Stimulated activated naive B cell treated with anti-CD40 and anti-IgM and Interleukin-4, amounts not matched to agents 10 μg/mL and 1 μg/mL and 100 μg/mL, for 72 hours (primary cell): ENCODE results near the gene IRF5.

Experiments used
- ATAC-seq, 2 donors: fragments of 150-1000 bp; cut with Tn5 transposase; replicated peaks; 2 replicates each; pipeline ENCODE4 v1.10.0; 2021; ENCODE audit warnings: moderate library complexity in 1 of 2
- DNase-seq: peaks from one replicate; pipeline ENCODE4 v3.0.0; 2021
- H3K27ac Mint-ChIP-seq: one replicate; pipeline ENCODE4 v1.8.0; 2022; ENCODE audit warnings: mild to moderate bottlenecking, mixed read lengths
- H3K27me3 Mint-ChIP-seq, 2 donors: one replicate each; pipeline ENCODE4 v1.8.0; 2022; ENCODE audit warnings: mixed read lengths in 2 of 2
- H3K36me3 Mint-ChIP-seq, 2 donors: one replicate each; pipeline ENCODE4 v1.8.0; 2022; ENCODE audit warnings: mixed read lengths in 2 of 2, mild to moderate bottlenecking in 1 of 2
- H3K4me1 Mint-ChIP-seq, 2 donors: one replicate each; pipeline ENCODE4 v1.8.0; 2022; ENCODE audit warnings: mixed read lengths in 2 of 2, mild to moderate bottlenecking in 1 of 2
- H3K4me3 Mint-ChIP-seq, 2 donors: one replicate each; pipeline ENCODE4 v1.8.0; 2022; ENCODE audit warnings: mild to moderate bottlenecking in 2 of 2, mixed read lengths in 2 of 2, moderate library complexity in 1 of 2
- H3K9me3 Mint-ChIP-seq, 2 donors: one replicate each; pipeline ENCODE4 v1.8.0; 2022; ENCODE audit warnings: mixed read lengths in 2 of 2, mild to moderate bottlenecking in 1 of 2

Gene IRF5, protein sequence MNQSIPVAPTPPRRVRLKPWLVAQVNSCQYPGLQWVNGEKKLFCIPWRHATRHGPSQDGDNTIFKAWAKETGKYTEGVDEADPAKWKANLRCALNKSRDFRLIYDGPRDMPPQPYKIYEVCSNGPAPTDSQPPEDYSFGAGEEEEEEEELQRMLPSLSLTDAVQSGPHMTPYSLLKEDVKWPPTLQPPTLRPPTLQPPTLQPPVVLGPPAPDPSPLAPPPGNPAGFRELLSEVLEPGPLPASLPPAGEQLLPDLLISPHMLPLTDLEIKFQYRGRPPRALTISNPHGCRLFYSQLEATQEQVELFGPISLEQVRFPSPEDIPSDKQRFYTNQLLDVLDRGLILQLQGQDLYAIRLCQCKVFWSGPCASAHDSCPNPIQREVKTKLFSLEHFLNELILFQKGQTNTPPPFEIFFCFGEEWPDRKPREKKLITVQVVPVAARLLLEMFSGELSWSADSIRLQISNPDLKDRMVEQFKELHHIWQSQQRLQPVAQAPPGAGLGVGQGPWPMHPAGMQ

DNA sequence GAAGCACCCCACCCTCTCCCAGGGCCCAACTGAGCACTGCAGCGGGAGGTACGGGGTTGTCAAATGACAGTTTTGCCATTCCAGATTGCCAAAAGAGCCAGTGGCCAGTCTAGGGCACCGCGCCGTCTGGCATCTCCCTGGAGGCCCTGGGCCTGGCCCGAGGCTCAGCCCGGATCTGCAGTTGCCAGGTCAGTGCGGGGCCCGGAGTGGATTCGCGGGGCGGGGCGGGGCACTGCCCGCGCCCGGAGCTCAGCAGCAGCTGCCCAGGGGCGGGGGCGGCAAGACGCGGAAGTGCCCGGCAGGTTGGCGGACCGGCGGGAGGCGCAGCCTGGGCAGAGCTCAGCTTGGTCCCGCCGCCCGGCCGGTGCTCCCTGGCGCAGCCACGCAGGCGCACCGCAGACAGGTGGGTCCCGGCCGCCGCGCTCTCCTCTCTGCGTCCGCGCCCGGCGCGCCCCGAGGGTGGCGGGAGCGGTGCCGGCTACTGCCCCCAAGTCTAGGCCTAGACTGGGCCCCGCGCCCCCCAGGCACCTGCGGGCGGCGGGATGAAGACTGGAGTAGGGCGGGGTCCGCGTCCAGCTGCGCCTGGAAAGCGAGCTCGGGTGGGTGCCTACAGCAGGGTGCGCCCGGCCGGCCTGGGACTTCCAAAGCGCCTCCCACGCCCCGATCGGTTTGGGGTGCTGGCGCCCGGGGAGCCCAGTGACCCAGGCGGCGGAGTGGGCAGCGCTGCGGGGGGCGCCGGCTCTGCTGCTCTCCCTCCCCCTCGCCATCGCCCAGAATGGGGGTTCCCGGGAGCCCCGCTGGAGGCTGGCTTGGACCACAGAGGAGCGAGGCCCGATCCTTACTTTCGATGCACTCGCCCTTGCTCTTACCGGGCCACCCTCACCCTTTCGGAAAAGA, at the start of gene IRF5:
Gene IRF5 (plus strand): TSS at position 281 of the 897 bp plus-strand sequence. CDS start 4,155 bp downstream, outside the sequence.
- peak; percentile 68 for DNase-seq
- peaks cover 47 to 77% of the 10 kb centered on the region in 2 donors for H3K4me1 Mint-ChIP-seq
- peak within 1 kb of the TSS; percentile 91 to 99 for H3K4me3 Mint-ChIP-seq

DNA sequence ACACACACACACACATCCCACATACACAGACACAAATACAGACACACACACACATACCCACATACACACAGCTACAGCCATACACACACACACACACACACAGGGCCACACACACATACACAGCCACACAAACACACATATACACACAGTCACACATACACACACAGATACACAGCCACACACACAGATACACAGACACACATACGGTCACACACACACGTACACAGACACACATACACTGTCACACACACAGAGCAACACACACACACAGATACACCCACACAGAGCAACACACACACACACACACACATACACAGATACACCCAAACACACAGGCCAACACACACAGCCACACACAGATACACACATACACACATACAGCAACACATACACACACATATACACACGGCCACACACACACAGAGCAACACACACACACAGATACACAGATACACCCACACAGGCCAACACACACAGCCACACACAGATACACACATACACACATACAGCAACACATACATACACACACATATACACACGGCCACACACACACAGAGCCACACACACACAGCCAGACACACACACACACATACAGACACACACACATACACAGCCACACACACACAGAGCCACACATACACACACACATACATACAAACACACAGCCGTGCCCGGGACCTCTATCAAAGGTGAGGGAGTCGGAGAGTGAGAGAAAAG, 49.5 kb upstream of the IRF5 start:
- peaks cover 0 to 6% of the 10 kb centered on the region in 2 donors for H3K4me1 Mint-ChIP-seq
- no peak for DNase-seq

More for the DNA sequence above, at the start of gene IRF5:
- Mint-ChIP-seq H3K9me3 (peaks cover 0 to 3% of the 10 kb centered on the region in 2 donors), H3K27ac (peak within 1 kb of the TSS; percentile 96), H3K27me3 (no peaks in the 10 kb centered on the region), H3K36me3 (peaks cover 32 to 44% of the 10 kb centered on the region in 2 donors)
- ATAC-seq, result peak; percentile 3 to 4

DNA sequence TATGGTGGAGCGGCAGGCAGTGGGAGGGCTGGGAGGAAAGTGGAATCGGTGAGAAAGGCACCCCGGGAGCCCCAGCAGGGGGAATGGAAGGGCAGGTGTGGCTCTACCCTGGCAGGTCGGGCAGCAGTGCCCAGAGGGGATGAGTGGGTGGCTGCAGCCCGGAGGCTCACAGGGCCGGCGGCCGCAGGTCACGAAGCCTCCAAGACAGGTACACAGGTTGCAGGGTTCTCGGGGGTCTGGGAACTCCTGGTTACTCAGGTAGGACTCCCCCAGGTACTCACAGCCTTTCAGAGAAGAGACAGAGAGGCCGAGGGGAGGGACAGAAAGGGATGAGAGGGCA, 49.0 kb upstream of the IRF5 start:
- Mint-ChIP-seq H3K4me3 (no peak overlapping the region), H3K27me3 (peaks cover 13 to 56% of the 10 kb centered on the region in 2 donors)
- ATAC-seq, result no peak

More for the DNA sequence above, 49.5 kb upstream of the IRF5 start:
- no peak for ATAC-seq
- no peaks in the 10 kb centered on the region for H3K9me3 Mint-ChIP-seq
- peaks cover 13 to 54% of the 10 kb centered on the region in 2 donors for H3K27me3 Mint-ChIP-seq
- no peak overlapping the region for H3K27ac Mint-ChIP-seq
- no peaks in the 10 kb centered on the region for H3K36me3 Mint-ChIP-seq
- H3K4me3 Mint-ChIP-seq, result no peak overlapping the region

DNA sequence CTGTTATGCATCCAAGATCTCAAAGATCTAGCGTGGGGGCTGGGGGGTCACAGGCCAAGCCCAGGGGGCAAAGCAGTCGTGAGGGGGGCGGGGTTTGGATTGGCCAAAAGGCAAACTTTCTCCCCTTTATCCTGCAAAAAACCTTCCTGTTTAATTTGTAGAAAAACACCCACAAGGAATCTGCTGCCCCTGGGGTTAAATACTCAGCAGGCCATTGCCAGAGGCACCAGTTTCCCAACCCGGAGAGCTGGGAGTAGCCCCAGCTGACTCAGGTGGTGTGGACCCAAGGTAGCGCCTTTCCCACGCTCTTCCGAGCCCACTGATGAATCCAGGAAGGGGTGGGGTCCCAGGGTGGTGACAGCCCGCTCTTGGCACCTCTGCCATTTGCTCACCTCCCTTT, 48.6 kb upstream of the IRF5 start:
- Mint-ChIP-seq H3K27me3 (peaks cover 13 to 56% of the 10 kb centered on the region in 2 donors), H3K4me3 (no peak overlapping the region), H3K36me3 (no peaks in the 10 kb centered on the region), H3K27ac (no peak overlapping the region), H3K4me1 (peaks cover 0 to 4% of the 10 kb centered on the region in 2 donors), H3K9me3 (no peaks in the 10 kb centered on the region)
- ATAC-seq (no peak), DNase-seq (no peak)

More for the DNA sequence above, 49.0 kb upstream of the IRF5 start:
- Mint-ChIP-seq H3K36me3 (no peaks in the 10 kb centered on the region), H3K9me3 (no peaks in the 10 kb centered on the region), H3K27ac (no peak overlapping the region), H3K4me1 (peaks cover 0 to 4% of the 10 kb centered on the region in 2 donors)
- no peak for DNase-seq

DNA sequence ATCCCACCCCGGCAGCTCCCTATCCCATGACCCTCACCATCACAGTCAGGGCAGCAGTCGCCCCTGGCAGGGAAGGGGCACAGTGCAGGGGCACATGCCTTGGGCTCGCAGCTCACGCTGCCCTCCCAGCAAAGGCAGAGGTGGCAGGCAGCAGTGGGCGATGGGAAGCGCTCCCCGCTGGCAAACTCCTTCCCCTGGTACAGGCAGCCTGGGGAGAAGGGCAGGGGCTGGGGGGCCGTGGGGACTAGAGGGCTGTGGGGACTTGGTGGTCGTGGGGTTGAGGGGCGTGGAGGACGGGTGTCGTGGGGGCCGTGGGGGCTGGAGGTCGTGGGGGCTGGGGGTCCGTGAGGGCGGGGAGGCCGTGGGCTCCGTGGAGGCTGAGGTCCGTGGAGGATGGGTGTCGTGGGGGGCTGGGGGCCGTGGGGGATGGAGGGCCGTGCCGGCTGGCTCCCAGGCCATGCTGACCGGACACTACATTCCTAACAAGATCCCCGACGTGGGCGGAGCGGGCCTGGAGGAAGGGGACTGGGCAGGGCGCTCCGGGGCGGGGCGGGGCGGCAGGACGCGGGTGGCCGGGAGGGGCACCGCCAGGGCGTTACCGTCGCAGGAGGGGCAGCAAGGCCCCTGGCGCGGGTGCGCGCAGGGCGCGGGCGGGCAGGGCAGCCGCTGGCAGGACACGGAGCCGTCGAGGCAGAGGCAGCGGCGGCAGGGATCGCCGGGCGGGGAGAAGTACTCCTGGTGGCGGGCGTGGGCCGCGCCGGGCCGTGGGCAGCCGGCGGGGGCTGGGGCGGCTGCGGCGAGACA, 47.2 kb upstream of the IRF5 start:
- ATAC-seq, result peak in 1 of 2 donors; percentile 39
- no peaks in the 10 kb centered on the region for H3K36me3 Mint-ChIP-seq
- peak overlapping the region; percentile 42 to 65 for H3K4me3 Mint-ChIP-seq

DNA sequence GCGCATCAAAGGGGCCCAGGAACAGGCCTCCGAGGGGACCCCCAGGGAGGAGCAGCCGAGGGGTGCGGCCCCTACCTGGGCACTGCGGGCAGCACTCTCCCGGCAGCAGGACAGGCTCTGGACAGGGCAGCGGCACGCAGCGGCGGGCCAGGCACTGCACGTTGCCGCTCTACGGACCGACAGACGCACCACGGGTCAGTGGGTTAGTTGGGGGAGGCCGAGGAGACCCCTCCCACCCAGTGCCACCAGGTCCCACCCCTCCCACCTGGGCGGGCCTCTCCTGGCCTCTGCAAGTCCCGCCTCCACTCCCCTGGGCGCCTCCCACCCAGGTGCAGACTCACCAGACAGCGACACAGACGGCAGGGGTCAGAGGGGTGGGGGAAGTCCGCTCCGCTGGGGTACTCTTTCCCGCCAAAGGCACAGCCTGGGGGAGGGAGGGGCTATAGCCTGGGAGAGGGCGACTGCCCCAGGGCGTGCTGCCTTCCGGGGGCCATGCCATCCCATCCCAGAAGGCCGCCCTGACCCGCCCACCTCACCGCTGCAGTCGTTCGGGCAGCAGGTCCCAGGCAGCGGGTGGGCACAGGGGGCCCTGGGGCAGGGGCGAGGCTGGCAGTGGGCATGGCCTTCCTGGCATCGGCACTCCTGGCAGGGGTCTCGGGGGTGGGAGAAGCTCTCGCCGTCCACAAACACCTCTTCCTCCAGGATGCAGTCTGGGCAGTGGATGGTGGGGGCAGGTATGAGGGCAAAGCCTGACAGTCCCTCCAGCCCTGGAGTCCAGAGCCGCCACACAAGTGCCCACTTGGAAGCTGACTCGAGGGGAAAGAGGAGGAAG, 46.4 kb upstream of the IRF5 start:
- no peaks in the 10 kb centered on the region for H3K9me3 Mint-ChIP-seq
- no peak overlapping the region for H3K27ac Mint-ChIP-seq
- H3K4me1 Mint-ChIP-seq, result peaks cover 0 to 4% of the 10 kb centered on the region in 2 donors
- peak; percentile 56 to 59 for ATAC-seq
- DNase-seq, result no peak
- H3K36me3 Mint-ChIP-seq, result no peaks in the 10 kb centered on the region
- H3K27me3 Mint-ChIP-seq, result peaks cover 8 to 35% of the 10 kb centered on the region in 2 donors
- peak overlapping the region in 1 of 2 donors; percentile 33 for H3K4me3 Mint-ChIP-seq

More for the DNA sequence above, 47.2 kb upstream of the IRF5 start:
- Mint-ChIP-seq H3K4me1 (peaks cover 0 to 4% of the 10 kb centered on the region in 2 donors), H3K27ac (no peak overlapping the region), H3K27me3 (peaks cover 13 to 42% of the 10 kb centered on the region in 2 donors), H3K9me3 (no peaks in the 10 kb centered on the region)
- DNase-seq, result no peak

GRCh38 chr7:128891942-128892269, 45.8 kb upstream of the IRF5 start:
- no peak overlapping the region for H3K27ac Mint-ChIP-seq
- ATAC-seq, result no peak
- DNase-seq, result no peak
- peaks cover 8 to 38% of the 10 kb centered on the region in 2 donors for H3K27me3 Mint-ChIP-seq
- peaks cover 0 to 4% of the 10 kb centered on the region in 2 donors for H3K4me1 Mint-ChIP-seq
- no peaks in the 10 kb centered on the region for H3K9me3 Mint-ChIP-seq
- H3K36me3 Mint-ChIP-seq, result no peaks in the 10 kb centered on the region
- H3K4me3 Mint-ChIP-seq, result no peak overlapping the region

DNA sequence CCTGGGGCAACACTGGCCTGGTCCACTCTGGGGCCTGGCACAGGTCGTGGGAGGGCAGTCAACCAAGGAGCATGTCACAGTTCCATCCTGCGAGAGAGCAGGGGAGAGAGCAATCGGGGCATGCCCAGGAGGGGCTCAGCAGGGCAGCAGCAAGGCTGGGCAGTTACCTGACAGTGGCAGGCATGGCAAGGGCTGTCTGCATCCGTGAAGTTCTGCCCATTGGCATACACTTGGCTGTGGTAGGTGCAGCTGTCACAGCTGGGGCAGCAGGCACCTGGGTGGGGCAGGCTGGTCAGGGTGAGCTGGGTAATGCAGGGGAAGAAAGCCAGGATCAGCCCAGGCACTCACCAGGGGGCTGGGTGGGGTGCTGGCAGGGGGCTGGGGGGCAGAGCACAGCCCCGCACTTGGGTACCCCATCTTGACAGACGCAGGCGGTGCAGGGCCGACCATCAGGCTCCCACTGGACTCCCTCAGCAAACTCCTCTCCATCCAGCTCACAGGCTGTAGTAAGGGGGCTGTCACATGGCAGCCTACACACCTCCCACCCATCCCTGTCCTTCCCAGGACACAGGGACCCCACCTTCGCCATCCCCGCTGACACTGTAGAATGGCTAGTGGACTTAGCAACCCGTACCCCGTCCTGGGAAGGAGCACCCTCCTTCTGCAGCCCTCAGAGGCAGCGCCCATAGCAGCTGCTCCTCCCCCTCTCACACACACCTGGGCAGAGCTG, 45.0 kb upstream of the IRF5 start:
- Mint-ChIP-seq H3K27ac (no peak overlapping the region), H3K27me3 (peaks cover 8 to 41% of the 10 kb centered on the region in 2 donors), H3K4me1 (peaks cover 0 to 4% of the 10 kb centered on the region in 2 donors), H3K9me3 (no peaks in the 10 kb centered on the region), H3K4me3 (no peak overlapping the region), H3K36me3 (no peaks in the 10 kb centered on the region)
- no peak for DNase-seq
- ATAC-seq, result no peak

GRCh38 chr7:128893251-128894100, 44.3 kb upstream of the IRF5 start:
- ATAC-seq, result no peak
- H3K27ac Mint-ChIP-seq, result no peak overlapping the region
- H3K4me3 Mint-ChIP-seq, result no peak overlapping the region
- DNase-seq, result no peak
- peaks cover 0 to 4% of the 10 kb centered on the region in 2 donors for H3K4me1 Mint-ChIP-seq
- H3K27me3 Mint-ChIP-seq, result peaks cover 8 to 41% of the 10 kb centered on the region in 2 donors
- peaks cover under 1 to 2% of the 10 kb centered on the region in 2 donors for H3K9me3 Mint-ChIP-seq
- peaks cover 2% of the 10 kb centered on the region in 2 donors for H3K36me3 Mint-ChIP-seq

- Mint-ChIP-seq H3K27ac (no peak overlapping the region), H3K36me3 (peaks cover 4% of the 10 kb centered on the region in 2 donors), H3K4me1 (peaks cover 0 to 4% of the 10 kb centered on the region in 2 donors), H3K27me3 (peaks cover 8 to 41% of the 10 kb centered on the region in 2 donors), H3K4me3 (no peak overlapping the region), H3K9me3 (peaks cover 2 to 5% of the 10 kb centered on the region in 2 donors)
- DNase-seq (no peak), ATAC-seq (no peak)
These were observed 43.7 kb upstream of the IRF5 start for GRCh38 chr7:128894101-128894440.

DNA sequence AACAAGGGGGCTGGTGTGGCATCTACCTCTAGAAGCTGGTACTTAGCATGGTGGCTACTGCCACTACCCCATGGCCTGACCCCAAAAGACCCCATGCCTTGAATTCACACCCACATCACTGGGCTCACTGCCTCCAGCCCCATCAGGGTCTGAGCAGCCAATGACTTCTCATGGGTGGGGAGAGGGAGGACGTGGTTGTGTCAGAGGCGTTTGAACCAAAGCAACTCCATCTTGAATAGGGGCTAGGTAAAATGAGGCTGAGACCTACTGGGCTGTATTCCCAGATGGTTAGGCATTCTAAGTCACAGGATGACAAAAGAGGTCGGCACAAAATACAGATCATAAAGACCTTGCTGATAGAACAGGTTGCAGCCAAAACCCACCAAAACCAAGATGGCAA, 42.4 kb upstream of the IRF5 start:
- Mint-ChIP-seq H3K27me3 (peaks cover 4 to 31% of the 10 kb centered on the region in 2 donors), H3K36me3 (peaks cover 4% of the 10 kb centered on the region in 2 donors), H3K9me3 (peaks cover 2 to 5% of the 10 kb centered on the region in 2 donors), H3K4me3 (no peak overlapping the region), H3K27ac (no peak overlapping the region), H3K4me1 (peaks cover 0 to 2% of the 10 kb centered on the region in 2 donors)
- DNase-seq, result no peak
- ATAC-seq, result no peak
